Measurements from ENCODE around the gene GALNT10.

- TF ChIP-seq SP1 (IDR thresholded peaks at IDR 0.05) (no peak), FOXA1 (IDR thresholded peaks at IDR 0.05) (no peak), SUZ12 (IDR thresholded peaks at IDR 0.05) (no peak), ELF4 (IDR thresholded peaks at IDR 0.05) (no peak), FOXK2 (IDR thresholded peaks at IDR 0.05) (no peak), NFRKB (IDR thresholded peaks at IDR 0.05) (no peak), CTBP1 (IDR thresholded peaks at IDR 0.05; ENCODE audit: borderline replicate concordance) (no peak), ARNT (IDR thresholded peaks at IDR 0.05) (no peak), FOXM1 (IDR thresholded peaks at IDR 0.05; ENCODE audit: borderline replicate concordance) (no peak), L3MBTL2 (conservative IDR thresholded peaks at IDR 0.05) (no peak)
Measured at GRCh38 chr5:154369682-154370081, 179.1 kb downstream of the GALNT10 start.
